NB4 (cell line): ENCODE results near the gene COBL.

Source experiments
- POLR2A ChIP-seq: IDR thresholded peaks from 2 replicates; pipeline ENCODE4 v1.6.1; 2011; ENCODE audit warnings: mild to moderate bottlenecking; ENCODE audit not compliant: insufficient read length; ENCODE audit errors: extremely low read depth
- TF ChIP-seq, protein P1 (sequence below): IDR thresholded peaks from one replicate; pipeline ENCODE4 v1.5.1; 2012; ENCODE audit warnings: low read depth, low read length

DNA sequence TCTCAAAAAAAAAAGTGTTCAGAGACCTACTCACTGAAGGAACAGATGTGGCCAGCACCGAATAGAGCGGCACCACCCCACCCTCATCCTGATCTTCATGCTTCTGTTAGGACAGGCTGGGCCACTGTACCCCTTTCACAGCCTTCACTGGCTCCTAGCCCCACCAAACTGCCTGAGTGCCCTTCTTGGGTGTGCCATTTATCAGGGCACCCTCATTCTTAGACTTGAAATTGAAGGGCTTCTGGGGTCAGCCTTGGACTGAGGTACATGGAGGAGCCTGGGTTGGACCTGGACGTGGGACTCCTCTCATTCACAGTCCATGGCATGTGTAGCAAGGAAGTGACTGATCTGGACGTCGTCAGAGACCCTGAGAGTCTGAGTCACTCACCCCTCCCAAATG lies 190.3 kb downstream of the COBL start:
- TF ChIP-seq, protein P1, sequence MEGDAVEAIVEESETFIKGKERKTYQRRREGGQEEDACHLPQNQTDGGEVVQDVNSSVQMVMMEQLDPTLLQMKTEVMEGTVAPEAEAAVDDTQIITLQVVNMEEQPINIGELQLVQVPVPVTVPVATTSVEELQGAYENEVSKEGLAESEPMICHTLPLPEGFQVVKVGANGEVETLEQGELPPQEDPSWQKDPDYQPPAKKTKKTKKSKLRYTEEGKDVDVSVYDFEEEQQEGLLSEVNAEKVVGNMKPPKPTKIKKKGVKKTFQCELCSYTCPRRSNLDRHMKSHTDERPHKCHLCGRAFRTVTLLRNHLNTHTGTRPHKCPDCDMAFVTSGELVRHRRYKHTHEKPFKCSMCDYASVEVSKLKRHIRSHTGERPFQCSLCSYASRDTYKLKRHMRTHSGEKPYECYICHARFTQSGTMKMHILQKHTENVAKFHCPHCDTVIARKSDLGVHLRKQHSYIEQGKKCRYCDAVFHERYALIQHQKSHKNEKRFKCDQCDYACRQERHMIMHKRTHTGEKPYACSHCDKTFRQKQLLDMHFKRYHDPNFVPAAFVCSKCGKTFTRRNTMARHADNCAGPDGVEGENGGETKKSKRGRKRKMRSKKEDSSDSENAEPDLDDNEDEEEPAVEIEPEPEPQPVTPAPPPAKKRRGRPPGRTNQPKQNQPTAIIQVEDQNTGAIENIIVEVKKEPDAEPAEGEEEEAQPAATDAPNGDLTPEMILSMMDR, result no peak
- no peak for TF ChIP-seq POLR2A
